Measurements from ENCODE around the gene SIK1. TPM values are rescaled to one million over a fixed set of nuclear protein-coding genes. Genes with fewer than 3 reads are reported as not detected.

The SIK1 gene
- total RNA-seq, 2 donors from 2014 or later = 3.9 to 33.5 TPM

- no peaks in the 10 kb centered on the region for H3K36me3 ChIP-seq
- no peak for DNase-seq (ENCODE audit: low spot score)
- H3K9me3 ChIP-seq = no peaks in the 10 kb centered on the region
- TF ChIP-seq CTCF (IDR thresholded peaks at IDR 0.05) = no peak
- no peak overlapping the region for H3K27ac ChIP-seq
- no peaks in the 10 kb centered on the region for H3K4me1 ChIP-seq
- H3K27me3 ChIP-seq = no peaks in the 10 kb centered on the region
- H3K4me3 ChIP-seq = no peak overlapping the region
Measured at GRCh38 chr21:43370091-43370658, 56.8 kb downstream of the SIK1 start.

GRCh38 chr21:43369596-43370090 is 57.3 kb downstream of the SIK1 start:
- DNase-seq (ENCODE audit: low spot score) = no peak
- H3K9me3 ChIP-seq = no peaks in the 10 kb centered on the region
- H3K27me3 ChIP-seq = no peaks in the 10 kb centered on the region
- no peaks in the 10 kb centered on the region for H3K4me1 ChIP-seq
- H3K36me3 ChIP-seq = no peaks in the 10 kb centered on the region
- no peak for TF ChIP-seq CTCF (IDR thresholded peaks at IDR 0.05)
- no peak overlapping the region for H3K27ac ChIP-seq
- H3K4me3 ChIP-seq = no peak overlapping the region

GRCh38 chr21:43369124-43369523 is 57.8 kb downstream of the SIK1 start:
- Histone ChIP-seq H3K4me1 (no peaks in the 10 kb centered on the region), H3K4me3 (no peak overlapping the region), H3K36me3 (no peaks in the 10 kb centered on the region), H3K9me3 (no peaks in the 10 kb centered on the region), H3K27ac (no peak overlapping the region), H3K27me3 (no peaks in the 10 kb centered on the region)
- DNase-seq (ENCODE audit: low spot score) = no peak
- no peak for TF ChIP-seq CTCF (IDR thresholded peaks at IDR 0.05)

GRCh38 chr21:43368685-43369084 is 58.2 kb downstream of the SIK1 start:
- H3K9me3 ChIP-seq = no peaks in the 10 kb centered on the region
- TF ChIP-seq CTCF (IDR thresholded peaks at IDR 0.05) = no peak
- DNase-seq (ENCODE audit: low spot score) = no peak
- no peaks in the 10 kb centered on the region for H3K36me3 ChIP-seq
- no peak overlapping the region for H3K27ac ChIP-seq
- no peak overlapping the region for H3K4me3 ChIP-seq
- H3K4me1 ChIP-seq = no peaks in the 10 kb centered on the region
- H3K27me3 ChIP-seq = no peaks in the 10 kb centered on the region

GRCh38 chr21:43367859-43368258 is 59.1 kb downstream of the SIK1 start:
- Histone ChIP-seq H3K27me3 (no peaks in the 10 kb centered on the region), H3K4me3 (no peak overlapping the region), H3K9me3 (no peaks in the 10 kb centered on the region), H3K4me1 (peaks cover 0 to 3% of the 10 kb centered on the region in 2 donors), H3K27ac (no peak overlapping the region), H3K36me3 (no peaks in the 10 kb centered on the region)
- DNase-seq (ENCODE audit: low spot score) = no peak
- TF ChIP-seq CTCF (IDR thresholded peaks at IDR 0.05) = no peak

- no peaks in the 10 kb centered on the region for H3K36me3 ChIP-seq
- no peak for DNase-seq (ENCODE audit: low spot score)
- H3K4me1 ChIP-seq = peaks cover 0 to 8% of the 10 kb centered on the region in 2 donors
- H3K4me3 ChIP-seq = no peak overlapping the region
- no peaks in the 10 kb centered on the region for H3K27me3 ChIP-seq
- H3K27ac ChIP-seq = no peak overlapping the region
- TF ChIP-seq CTCF (IDR thresholded peaks at IDR 0.05) = no peak
- no peaks in the 10 kb centered on the region for H3K9me3 ChIP-seq
Measured at GRCh38 chr21:43367296-43367695, 59.6 kb downstream of the SIK1 start.

All from right atrium auricular region (tissue), 2 donors.